ENCODE results near the gene DHX58.
"Not testable (repeated sequence)": the region's sequence is repeated elsewhere in the genome, so short reads cannot be mapped to it uniquely, and the experiment has no call there.

DHX58 gene

DNA sequence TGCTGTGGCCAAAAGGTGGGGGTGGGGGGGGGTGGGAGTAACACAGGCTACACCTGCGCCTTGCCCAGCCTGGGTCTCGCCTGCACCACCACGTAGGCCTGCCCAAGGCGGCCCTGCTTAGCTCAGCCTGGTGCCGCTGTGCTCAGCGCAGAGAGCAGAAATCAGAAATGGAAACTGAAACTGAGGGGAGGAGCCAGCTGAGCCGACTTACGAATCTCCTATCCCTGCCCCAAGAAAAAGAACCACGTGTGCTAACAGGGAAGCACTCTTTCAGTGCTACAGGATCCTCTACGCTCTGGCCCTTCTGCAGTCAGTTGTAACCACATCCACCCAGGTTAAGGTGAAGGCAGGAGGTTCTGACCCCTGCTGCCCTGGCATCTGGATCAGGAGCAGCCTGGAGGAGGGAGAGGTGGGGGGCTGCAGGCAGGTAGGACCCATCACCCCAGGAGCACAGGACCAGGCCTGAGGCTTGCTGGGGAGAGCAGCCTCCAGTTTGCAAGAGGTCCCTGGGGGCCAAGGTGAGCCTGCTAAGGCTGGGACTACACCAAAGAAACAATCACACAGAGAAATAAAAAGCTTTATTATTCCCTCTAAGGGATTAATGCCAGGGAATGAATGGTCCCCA is at the start of gene DHX58:
TSS of gene DHX58 (minus strand) at position 163 of the 625 bp plus-strand sequence. CDS start 822 bp downstream, outside the sequence.
- peak; percentile 79 for DNase-seq

- DNase-seq, result no peak
Measured at GRCh38 chr17:42160531-42160910, 48.0 kb upstream of the DHX58 start.

DNA sequence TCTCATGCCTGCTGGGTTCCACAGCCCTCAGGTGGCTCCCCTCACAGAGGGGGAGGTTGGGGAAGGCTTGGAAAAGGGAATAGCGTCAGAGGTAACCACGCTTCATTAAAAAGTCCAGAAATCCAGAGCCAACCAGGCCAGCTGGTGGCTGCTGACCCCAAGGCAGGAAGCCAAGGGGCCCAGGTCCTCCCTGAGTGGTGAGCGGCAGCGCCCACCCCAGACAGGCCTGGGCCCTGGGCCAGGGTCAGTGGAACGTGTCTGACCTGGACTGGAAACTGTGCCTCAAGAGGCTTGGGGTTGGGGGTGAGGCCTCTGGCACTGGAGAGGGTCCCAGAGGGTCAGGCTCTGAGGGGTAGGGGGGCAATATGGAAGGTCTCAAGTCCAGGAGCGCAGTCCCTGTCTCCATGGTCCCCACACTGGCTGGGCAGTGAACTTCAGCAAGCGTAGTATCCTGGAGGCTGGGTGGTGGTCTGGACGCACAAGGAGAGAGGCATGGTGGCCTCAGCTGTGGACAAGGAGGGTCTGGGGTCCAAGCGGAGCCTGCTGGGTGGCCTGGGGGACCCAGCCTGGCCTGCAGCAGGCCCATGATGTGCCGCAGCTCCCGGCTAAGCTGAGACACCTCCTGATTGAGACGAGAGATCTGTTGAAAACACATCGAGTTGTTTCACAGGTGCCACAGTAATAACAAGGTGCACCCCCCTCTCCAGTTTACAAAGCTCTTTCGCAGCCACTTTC is 47.4 kb upstream of the DHX58 start:
- DNase-seq, result no peak

DNA sequence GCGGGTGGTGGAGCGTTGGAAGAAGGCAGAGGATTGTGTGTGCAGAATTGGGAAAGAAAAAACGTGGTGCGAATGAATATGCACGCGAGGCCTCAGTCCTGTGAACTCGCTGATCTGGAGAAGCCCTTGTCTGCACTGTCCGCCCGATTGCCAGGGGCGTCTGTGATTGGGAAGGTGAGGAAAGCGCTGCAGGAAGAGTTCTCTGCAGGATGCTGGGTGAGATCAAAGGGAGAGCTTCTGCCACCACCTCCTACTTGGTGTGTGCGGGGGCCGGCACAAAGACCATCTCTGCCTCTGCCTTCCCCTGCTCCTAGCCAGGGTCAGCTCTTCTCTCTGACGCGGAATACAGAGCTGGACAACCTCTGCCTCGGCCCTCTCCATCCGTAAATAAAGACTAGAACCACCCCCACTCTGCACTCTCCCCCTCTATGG is 43.1 kb upstream of the DHX58 start:
- DNase-seq, result no peak

- DNase-seq, result peak; percentile 32
Measured at GRCh38 chr17:42153919-42154742, 41.6 kb upstream of the DHX58 start.

DNA sequence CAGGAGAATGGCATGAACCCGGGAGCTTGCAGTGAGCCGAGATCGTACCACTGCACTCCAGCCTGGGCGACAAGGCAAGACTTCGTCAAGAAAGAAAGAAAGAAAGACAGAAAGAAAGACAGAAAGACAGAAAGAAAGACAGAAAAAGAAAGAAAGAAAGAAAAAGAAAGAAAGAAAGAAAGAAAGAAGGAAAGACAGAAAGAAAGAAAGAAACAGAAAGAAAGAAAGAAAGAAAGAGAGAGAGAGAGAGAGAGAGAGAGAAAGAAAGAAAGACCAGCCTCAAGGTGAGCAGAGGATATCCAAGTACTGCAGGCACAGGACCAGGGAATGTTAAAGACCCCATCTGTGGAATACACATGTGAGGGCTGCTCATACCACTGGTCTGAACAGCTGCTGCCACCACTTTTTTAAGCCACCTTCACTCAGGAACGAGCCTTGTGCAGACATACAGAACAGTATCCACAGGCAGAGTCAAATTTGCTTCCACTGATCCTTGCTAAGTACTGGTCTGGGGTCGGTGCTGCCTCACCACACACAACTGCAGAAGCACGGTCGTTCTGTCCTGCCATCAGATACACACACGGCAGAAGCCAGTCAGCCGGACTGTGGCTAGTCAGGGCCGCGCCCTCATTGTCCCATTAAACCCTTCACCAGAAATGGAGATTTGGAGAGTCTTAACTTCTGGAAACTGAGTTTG is 34.5 kb upstream of the DHX58 start:
- no peak for DNase-seq

DNA sequence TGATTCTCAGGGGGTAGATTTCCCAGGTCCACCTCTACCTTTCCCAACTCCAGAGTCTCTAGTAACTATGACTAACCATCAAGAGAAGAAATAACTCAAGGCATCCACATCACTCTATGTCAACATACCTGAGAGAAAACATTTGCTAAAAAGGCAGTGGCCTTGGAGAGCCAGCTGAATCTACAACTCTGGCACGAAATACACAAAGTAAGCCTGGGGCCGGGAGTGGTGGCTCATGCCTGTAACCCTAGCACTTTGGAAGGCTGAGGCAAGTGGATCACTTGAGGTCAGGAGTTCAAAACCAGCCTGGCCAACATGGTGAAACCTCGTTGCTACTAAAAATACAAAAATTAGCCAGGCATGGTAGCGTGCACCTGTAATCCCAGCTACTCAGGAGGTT is 30.6 kb upstream of the DHX58 start:
- not testable (repeated sequence) for DNase-seq

DNA sequence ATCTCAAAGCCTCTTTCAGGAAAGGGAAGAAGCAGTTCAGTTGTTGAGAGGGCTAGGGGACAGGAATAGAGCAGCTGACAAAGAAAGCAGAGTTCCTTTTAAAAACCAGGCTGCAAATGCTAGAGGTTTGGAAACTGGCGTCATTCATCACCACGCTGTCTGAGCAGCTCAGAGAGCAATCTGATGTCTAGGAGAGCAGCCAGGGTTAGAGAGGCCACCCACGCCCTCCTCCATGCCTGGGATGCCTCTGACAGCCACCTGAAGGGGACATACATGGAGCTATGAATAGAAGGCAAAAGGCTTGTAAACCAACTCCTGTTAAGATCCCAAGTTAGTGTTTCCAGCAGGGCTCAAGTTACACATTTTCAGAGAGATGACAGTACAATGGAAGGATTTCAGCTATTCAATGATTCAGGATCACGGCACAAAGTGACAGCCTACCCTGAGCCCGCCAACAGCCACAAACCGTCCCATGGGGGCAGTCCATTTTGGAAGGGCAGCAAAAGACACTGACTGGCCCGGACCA is 29.9 kb upstream of the DHX58 start:
- peak; percentile 91 for DNase-seq

DNA sequence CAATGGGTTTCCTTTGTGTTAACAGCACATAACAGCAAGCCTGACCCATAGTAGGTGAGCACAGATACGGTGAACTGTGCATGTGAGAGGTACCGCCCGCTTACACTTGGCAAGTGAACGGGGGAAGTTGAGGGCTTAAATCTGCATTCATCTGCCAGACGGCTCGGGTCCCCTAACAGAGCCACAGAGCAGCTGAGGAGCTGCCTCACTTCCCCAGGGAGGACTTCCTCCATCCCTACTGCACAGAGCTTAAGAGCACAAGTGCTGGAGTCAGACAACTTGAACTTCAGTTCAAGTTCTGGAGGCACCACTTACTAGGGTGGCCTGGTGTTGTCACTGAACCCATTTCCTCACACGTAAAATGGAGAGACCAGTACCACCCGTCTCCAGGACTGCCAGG is 28.9 kb upstream of the DHX58 start:
- DNase-seq, result no peak

DNA sequence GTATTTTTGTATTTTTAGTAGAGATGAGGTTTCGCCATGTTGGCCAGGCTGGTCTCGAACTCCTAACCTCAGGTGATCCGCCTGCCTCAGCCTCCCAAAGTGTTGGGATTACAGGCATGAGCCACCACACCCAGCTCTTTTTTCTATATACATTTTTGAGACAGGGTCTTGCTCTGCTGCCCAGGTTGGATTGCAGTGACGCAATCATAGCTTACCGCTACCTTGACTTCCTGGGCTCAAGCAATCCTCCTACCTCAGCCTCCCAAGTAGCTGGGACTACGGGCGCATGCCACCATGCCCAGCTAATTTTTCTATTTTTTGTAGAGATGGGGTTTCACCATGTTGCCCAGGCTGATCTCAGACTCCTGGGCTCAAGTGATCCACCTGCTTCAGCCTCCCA is 28.2 kb upstream of the DHX58 start:
- not testable (repeated sequence) for DNase-seq

DNA sequence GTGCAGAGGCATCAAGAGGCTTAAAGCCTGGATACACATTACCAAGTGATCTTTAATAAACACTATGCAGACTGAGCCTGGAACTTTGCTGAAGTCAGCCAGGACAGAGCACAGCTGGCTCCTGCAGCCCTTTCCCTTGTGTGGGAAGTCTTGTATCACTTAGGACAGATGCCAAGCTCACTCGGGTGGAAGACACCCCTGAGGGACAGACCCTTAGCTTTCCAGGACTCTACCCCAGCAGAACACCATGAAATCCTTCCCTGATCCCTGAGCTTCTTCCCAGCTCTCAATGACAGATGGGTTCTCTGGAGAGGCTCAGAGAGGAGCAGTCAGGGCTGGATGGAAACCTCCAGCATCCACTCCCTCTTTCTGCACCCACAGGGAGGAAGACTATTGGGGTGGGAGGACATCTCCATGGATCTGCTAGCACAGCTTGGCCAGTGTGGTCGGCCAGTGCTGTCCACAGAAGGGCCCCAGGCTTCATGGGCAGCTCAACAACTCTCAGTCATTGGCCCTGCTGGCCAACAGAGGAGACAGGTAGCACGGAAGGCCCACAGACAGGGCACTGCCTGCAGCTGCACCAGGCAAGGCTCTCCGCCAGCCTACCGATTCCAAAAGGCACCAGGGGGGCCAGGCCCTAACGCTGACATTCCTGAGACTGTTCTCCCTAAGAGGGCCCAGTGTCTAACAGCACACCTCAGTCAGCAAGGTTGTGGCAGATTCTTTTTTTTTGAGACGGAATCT is 26.4 kb upstream of the DHX58 start:
- DNase-seq, result no peak

GRCh38 chr17:42136654-42137051 is 24.1 kb upstream of the DHX58 start:
- DNase-seq, result no peak

DNA sequence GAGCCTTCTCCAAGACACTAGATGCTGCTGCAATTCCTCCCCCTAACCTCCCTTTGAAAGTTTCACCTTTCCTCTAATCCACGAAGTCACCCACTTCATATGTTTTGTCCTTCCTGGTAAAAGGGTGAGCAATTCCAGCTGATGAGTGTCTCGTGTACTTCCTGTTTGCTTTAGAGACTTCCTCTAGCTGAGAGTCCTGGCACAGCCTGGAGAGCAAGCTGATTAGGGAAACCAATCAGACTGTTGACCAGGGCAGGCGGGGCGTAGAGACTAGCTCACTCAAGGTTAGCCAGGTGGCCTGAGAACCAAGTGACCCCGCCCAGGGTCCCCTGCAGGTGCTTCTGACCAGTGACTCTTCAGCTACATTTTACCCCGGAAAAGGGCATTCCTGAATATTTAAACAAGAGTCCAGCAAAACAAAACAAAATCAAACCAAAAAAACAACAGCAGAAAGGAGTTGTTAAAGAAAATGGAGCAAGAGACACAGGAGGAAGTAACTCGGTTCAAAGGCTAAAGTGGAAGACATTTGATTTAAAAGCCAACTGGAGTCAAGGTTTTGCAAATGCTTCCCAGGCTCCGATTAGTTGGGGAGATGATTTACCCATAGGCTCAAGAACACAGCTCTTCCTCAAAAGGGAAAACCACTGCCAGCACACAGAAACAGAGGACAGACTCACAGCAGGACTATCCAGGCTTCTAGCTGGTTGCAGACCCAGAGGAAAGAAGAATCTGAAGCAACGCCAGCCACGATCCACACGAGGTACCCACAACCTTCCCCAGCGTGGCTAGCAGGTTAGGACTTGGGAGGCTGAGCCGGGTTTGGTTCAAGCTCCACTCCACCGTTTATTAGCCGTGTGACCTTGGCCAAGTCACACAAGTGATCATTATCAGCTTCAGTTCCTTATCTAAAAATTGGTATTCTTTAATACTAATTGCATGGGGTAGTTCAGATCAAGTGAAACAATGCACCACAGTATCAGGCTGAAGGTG is 23.4 kb upstream of the DHX58 start:
- peak; percentile 62 for DNase-seq

DNA sequence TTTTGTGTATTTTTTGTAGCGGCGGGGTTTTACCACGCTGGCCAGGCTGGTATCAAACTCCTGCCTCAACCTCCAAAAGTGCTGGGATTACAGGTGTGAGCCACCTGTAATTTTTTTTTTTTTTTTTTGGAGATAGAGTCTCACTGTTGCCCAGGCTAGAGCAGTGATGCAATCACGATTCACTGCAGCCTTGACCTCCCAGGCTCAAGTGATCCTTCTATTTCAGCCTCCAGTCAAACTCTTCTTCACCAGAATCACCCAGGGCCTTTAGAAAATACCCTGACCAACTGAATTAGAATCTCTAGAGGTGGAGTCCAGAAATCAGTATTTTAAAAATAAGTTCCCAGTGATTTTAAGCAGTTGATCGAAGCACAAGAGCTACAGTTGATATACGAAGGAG is 22.6 kb upstream of the DHX58 start:
- DNase-seq, result no peak

DNA sequence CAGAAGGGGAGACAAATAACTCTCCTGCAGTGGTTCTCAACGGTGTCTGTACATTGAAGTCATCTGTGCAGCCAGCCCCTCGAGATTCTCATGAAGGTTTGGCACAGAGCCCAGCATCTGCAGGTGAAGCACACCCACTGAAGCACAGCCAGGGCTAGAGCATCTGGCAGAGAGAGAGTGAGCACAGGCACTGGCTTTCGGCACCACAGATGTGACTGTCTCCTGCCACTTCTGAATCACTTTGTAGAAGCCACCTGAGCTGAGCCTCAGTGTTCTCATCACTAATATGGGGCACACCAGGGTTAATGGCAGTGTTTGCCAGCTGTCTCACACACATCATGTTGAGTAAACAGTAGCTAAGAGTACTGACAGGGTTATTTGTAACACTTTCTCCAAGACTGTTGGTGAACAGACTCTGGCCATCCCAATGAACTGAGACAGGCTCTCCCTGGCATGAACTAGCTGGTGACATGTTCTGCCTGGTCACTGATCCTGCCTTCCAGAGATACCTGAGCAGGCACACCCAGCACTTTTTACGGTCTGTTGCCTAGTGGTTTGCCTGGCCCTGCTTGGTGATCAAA is 21.0 kb upstream of the DHX58 start:
- DNase-seq, result no peak

- peak; percentile 79 for DNase-seq
Measured at GRCh38 chr17:42132941-42133340, 20.4 kb upstream of the DHX58 start.

DNA sequence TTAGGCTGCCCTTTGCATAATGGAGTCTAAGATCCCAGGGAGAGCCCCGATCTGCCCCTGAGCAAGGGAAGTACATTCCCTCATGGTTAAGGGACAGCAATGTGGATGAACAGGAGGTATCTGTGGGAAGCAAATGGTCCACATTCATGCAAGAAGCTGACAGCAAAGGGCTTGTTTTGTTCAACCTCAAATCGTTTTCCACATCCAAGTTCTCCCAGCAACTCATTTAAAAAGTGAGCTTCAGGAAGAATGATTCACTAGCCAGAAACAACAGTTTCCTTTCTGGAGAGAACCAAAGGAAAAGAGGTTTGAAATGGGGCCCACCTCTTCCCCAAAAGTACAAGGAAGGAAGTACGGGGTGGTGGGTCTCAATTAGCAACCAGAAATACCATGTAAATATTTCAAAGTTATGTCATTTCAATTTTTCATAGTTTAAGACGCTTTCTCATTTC is 19.5 kb upstream of the DHX58 start:
- DNase-seq, result no peak

- DNase-seq, result no peak
Measured at GRCh38 chr17:42131232-42131631, 18.7 kb upstream of the DHX58 start.

- DNase-seq, result no peak
Measured at GRCh38 chr17:42130310-42130936, 17.9 kb upstream of the DHX58 start.
